Measurements from ENCODE around the gene PAMR1.
"Not testable (repeated sequence)": the region's sequence is repeated elsewhere in the genome, so short reads cannot be mapped to it uniquely, and the experiment has no call there.

PAMR1 gene

GRCh38 chr11:35541621-35542375 is 16.4 kb upstream of the PAMR1 start:
- no peak for DNase-seq

GRCh38 chr11:35540526-35540925 is 15.1 kb upstream of the PAMR1 start:
- no peak for DNase-seq

GRCh38 chr11:35539781-35540281 is 14.4 kb upstream of the PAMR1 start:
- DNase-seq = no peak

- no peak for DNase-seq
These were observed 13.8 kb upstream of the PAMR1 start for GRCh38 chr11:35539256-35539655.

- DNase-seq = no peak
These were observed 11.1 kb upstream of the PAMR1 start for GRCh38 chr11:35536470-35536869.

GRCh38 chr11:35531246-35531645 is 5.8 kb upstream of the PAMR1 start:
- no peak for DNase-seq

GRCh38 chr11:35529971-35530495 is 4.6 kb upstream of the PAMR1 start:
- no peak for DNase-seq

- no peak for DNase-seq
These were observed 965 bp upstream of the PAMR1 start for GRCh38 chr11:35526370-35526792.

- no peak for DNase-seq
These were observed 636 bp downstream of the PAMR1 start for GRCh38 chr11:35524780-35525179.

GRCh38 chr11:35523861-35524260 is 1.6 kb downstream of the PAMR1 start:
- DNase-seq = no peak

GRCh38 chr11:35523331-35523768 is 2.1 kb downstream of the PAMR1 start:
- no peak for DNase-seq

GRCh38 chr11:35522091-35522490 is 3.3 kb downstream of the PAMR1 start:
- DNase-seq = not testable (repeated sequence)

GRCh38 chr11:35520376-35520775 is 5.0 kb downstream of the PAMR1 start:
- no peak for DNase-seq

- DNase-seq = no peak
These were observed 6.7 kb downstream of the PAMR1 start for GRCh38 chr11:35518766-35519165.

GRCh38 chr11:35517481-35517880 is 7.9 kb downstream of the PAMR1 start:
- DNase-seq = no peak

- no peak for DNase-seq
These were observed 9.0 kb downstream of the PAMR1 start for GRCh38 chr11:35516403-35516802.

GRCh38 chr11:35515224-35515623 is 10.2 kb downstream of the PAMR1 start:
- DNase-seq = no peak

- DNase-seq = no peak
These were observed 10.9 kb downstream of the PAMR1 start for GRCh38 chr11:35514481-35514880.

- no peak for DNase-seq
These were observed 13.8 kb downstream of the PAMR1 start for GRCh38 chr11:35511666-35512065.

GRCh38 chr11:35507688-35508087 is 17.7 kb downstream of the PAMR1 start:
- no peak for DNase-seq

GRCh38 chr11:35501776-35502175 is 23.6 kb downstream of the PAMR1 start:
- no peak for DNase-seq

- DNase-seq = no peak
These were observed 24.7 kb downstream of the PAMR1 start for GRCh38 chr11:35500744-35501143.

GRCh38 chr11:35496416-35496815 is 29.0 kb downstream of the PAMR1 start:
- DNase-seq = no peak

- no peak for DNase-seq
These were observed 30.4 kb downstream of the PAMR1 start for GRCh38 chr11:35494957-35495490.
